ENCODE results near the gene SLC38A11. TPM values are rescaled to one million over a fixed set of nuclear protein-coding genes. Genes with fewer than 3 reads are reported as not detected.
"Not testable (repeated sequence)": the region's sequence is repeated elsewhere in the genome, so short reads cannot be mapped to it uniquely, and the experiment has no call there.

SLC38A11 gene, protein sequence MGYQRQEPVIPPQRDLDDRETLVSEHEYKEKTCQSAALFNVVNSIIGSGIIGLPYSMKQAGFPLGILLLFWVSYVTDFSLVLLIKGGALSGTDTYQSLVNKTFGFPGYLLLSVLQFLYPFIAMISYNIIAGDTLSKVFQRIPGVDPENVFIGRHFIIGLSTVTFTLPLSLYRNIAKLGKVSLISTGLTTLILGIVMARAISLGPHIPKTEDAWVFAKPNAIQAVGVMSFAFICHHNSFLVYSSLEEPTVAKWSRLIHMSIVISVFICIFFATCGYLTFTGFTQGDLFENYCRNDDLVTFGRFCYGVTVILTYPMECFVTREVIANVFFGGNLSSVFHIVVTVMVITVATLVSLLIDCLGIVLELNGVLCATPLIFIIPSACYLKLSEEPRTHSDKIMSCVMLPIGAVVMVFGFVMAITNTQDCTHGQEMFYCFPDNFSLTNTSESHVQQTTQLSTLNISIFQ
- total RNA-seq (2014; rRNA removed; shearing (Covaris generic)) = not detected in 2 replicates
- not detected in 2 replicates for polyA plus RNA-seq (2015; cell fraction: cytosol; rRNA removed)
- 0.19 and 0.45 TPM in 2 replicates for polyA plus RNA-seq (2015; cell fraction: nucleus; rRNA removed)

DNA sequence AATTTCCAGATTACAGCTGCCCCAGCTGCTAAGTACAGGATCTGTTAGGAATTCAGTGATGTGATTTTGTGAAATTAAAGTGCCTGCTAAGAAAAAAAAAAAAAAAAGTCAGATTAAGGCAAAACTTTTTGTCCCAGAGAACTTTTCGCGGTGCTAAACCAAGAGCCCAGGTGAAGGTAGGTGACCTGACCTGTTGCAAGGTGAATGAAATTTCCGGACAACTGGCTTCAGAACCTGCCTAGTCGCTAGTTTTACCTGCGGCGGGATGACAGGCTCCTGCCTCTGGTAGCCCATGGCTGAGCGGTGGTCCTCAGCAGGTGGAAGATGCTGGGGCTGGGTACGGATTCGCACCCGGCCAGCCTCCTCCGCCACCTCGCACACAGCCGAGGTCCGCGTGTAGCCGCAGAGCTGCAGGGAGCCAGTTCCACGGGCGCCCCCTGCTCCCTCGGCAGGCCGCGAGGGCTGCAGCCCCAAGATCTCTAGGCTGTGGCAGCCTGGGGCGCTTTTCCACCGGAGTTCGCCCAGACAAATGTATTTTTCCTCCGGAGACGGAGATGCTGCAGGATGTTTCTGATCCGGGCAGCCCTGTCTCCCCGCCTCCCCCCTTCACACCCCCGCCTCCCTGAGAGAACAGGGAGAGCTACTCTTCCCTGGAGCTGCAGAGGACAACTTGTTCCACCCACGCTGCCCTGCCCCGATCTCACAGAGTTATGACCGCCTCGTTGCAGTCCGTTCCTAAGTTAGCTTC lies at the start of gene SLC38A11:
Gene SLC38A11 (minus strand): TSS at position 572 of the 748 bp plus-strand sequence. CDS start 278 bp downstream, at position 294.
- in situ Hi-C loops (cut with HindIII; ENCODE audit: low pct_unique_long_range_greater_than_20kb, low sequenced_read_pairs) = no loop called here
- DNase-seq (ENCODE audit: low read depth, low spot score) = no peak

DNA sequence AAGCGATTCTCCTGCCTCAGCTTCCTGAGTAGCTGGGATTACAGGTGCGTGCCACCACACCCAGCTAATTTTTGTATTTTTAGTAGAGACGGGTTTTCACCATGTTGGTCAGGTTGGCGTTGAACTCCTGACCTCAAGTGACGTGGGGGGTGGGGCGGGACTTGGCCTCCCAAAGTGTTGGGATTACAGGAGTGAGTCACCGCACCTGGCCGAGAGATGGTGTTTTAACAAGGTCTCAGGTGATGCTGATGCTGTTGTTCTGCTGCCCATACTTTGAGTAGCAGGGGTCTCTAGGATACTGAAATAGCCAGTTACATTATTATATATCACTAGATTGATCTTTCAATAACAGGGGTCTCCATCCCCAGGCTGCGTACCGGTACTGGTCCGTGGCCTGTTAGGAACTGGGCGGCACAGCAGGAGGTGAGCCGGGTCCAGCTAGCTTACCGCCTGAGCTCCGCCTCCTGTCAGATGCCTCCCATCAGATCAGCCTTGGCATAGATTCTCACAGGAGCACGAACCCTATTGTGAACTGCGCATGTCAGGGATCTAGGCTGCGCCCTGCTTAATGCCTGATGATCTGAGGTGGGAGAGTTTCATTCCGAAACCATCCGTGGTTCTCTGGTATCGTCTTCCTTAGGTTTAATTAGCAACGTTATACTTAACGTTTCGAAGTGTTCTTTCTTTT lies 48.3 kb upstream of the SLC38A11 start:
- no peak for DNase-seq (ENCODE audit: low read depth, low spot score)
- in situ Hi-C loops (cut with HindIII; ENCODE audit: low pct_unique_long_range_greater_than_20kb, low sequenced_read_pairs) = no loop called here

DNA sequence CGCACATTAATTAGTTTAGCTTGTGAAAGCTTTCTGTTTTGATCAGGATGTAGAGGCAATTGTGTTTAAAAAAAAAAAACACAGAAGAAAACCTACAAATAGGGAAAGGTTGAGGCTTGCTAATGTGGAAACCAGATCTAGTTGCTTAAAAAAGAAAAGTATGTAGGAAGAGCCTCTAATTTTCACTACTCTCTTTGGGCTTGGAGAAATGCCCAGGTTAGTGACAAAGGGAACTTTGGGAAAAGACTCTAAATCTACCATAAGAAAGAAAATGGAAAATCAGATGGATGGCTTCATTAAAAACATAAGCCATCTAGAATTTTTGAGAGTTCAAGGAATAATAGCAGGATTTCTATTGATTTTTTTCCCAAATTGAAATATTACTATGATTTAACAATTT lies 47.3 kb upstream of the SLC38A11 start:
- no peak for DNase-seq (ENCODE audit: low read depth, low spot score)
- in situ Hi-C loops (cut with HindIII; ENCODE audit: low pct_unique_long_range_greater_than_20kb, low sequenced_read_pairs) = no loop called here

DNA sequence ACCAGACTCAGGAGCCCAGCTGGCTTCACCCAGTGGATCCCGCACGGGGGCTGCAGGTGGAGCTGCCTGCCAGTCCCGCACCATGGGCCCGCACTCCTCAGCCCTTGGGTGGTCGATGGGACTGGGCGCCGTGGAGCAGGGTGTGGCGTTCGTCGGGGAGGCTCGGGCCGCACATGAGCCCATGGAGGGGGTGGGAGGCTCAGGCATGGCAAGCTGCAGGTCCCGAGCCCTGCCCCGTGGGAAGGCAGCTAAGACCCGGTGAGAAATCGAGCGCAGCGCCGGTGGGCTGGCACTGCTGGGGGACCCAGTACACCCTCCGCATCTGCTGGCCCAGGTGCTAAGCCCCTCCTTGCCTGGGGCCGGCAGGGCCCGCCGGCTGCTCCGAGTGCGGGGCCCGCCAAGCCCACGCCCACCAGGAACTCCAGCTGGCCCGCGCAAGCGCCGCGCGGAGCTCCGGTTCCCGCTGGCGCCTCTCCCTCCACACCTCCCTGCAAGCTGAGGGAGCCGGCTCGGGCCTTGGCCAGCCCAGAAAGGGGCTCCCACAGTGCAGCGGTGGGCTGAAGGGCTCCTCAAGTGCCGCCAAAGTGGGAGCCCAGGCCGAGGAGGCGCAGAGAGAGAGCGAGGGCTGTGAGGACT lies 39.5 kb upstream of the SLC38A11 start:
- in situ Hi-C loops (cut with HindIII; ENCODE audit: low pct_unique_long_range_greater_than_20kb, low sequenced_read_pairs); DNase-seq (ENCODE audit: low read depth, low spot score): not testable (repeated sequence)

DNA sequence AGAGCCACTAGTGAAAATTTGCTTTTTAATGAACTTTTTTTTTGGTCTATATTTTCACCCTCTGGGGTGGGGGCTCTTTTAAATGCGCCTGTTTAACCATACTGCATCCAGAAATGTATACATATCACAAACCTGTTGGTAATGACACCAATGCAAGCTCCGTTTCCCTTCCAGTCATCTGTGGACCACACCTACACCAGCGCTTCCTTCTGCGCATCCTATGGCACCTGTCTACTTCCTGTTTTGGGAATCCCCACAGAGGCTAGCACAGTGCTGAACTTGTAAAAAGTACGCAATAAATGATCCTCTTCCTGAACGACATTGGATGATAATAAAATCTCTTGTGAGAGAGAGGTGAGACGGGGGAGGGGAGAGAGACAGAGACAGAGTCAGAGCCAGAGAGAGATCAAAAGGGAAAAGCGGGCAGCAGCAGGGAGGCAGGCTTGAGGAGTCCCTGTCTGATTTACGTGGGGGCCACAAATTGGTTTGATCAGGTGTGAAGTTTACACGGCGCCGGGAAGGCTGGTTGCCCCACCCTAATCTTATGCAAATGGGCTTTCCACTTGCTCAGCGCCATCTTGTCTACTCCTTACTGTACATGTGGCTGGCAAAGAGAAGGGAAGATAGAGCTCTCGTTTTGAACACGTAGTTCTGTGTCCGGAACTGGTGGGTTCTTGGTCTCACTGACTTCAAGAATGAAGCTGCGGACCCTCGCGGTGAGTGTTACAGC lies 38.1 kb upstream of the SLC38A11 start:
- in situ Hi-C loops (cut with HindIII; ENCODE audit: low pct_unique_long_range_greater_than_20kb, low sequenced_read_pairs) = no loop called here
- DNase-seq (ENCODE audit: low read depth, low spot score) = no peak

DNA sequence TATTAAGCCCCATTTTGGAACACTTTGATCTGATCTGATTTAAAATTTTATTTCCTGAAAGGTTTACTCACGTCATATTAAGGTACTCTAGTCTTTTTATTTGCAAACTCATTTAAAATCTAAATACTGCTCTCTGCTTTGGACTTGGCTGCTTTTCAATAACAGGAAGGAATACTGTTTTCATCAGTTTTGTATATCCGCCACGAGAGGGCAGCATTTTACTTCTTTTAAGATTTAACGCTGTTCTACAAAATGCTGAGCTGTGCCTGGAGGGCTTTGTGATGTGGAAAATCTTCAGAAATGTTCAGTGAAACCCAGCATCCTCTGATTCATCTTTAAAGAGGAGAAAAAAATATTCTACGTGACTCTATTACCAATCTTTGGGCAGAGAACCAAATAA lies 37.5 kb upstream of the SLC38A11 start:
- in situ Hi-C loops (cut with HindIII; ENCODE audit: low pct_unique_long_range_greater_than_20kb, low sequenced_read_pairs) = no loop called here
- peak; percentile 85 for DNase-seq (ENCODE audit: low read depth, low spot score)

DNA sequence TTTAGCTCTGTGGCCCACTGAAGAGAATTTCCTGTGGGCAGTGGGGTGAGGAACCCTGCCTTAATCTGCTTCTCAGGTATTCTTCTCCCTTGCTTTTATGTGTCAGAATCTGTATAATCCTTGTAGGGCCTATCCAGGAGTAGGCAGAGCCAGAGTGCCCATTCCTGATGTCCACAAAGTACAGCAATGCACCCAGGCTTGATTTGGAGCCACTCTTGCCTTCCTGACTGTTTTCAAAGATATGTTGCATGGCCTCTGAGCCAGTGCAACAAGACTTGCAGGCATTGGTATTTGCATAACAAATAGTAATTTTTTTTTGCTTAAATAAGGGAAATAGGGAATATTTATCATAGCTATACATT lies 36.7 kb upstream of the SLC38A11 start:
- DNase-seq (ENCODE audit: low read depth, low spot score); in situ Hi-C loops (cut with HindIII; ENCODE audit: low pct_unique_long_range_greater_than_20kb, low sequenced_read_pairs): not testable (repeated sequence)

DNA sequence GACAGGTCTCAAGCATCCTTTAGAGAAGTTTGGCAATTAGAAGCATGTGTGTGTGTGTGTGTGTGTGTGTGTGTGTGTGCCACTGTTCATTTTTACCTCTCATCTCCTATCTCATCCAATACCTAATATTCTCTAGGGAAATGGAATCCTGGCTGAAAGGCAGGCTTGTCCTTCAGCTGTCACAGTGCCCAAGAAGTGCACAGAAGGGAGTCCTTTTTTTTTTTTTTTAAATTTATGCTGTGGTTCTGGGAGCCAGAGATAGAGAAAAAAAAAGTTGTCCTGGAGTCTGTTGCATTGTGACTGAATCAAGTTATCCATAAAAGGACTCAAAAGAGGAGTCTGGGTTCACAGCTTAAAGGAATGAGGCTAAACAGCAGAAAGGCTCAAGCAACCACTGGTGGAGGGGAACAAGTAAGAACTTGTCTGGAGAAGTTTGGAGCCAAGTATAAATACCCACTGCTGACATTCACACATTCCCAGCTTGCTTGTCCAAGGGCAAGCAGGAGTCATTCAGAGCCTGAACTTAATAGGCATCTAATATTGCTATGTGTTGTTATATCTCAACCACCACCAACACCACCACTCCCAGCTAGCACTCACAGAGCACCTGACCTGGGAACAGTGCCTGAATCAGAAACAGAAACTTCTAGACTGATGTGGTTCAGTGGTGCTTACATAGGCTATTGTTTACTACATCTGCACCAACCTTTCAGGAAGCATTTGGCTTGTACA lies 36.2 kb upstream of the SLC38A11 start:
- in situ Hi-C loops (cut with HindIII; ENCODE audit: low pct_unique_long_range_greater_than_20kb, low sequenced_read_pairs) = not testable (repeated sequence)
- DNase-seq (ENCODE audit: low read depth, low spot score) = peak; percentile 45

DNA sequence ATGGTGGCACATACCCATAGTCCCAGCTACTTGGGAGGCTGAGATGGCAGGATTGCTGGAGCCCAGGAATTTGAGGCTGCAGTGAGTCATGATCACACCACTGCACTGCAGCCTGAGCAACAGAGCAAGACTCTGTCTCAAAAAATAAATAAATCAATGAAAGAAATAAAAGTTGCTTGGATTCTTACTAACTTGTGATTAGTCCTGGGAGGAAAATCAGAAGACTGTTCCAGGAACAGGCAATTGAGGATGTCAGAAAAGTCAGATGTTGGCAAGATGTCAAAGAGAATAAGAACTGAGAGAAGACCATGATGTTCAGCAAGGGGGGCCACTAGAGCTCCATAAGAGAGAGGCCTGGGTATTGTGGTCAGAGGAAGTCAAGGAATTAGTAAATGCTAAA lies 35.6 kb upstream of the SLC38A11 start:
- DNase-seq (ENCODE audit: low read depth, low spot score) = peak; percentile 93
- in situ Hi-C loops (cut with HindIII; ENCODE audit: low pct_unique_long_range_greater_than_20kb, low sequenced_read_pairs) = not testable (repeated sequence)

DNA sequence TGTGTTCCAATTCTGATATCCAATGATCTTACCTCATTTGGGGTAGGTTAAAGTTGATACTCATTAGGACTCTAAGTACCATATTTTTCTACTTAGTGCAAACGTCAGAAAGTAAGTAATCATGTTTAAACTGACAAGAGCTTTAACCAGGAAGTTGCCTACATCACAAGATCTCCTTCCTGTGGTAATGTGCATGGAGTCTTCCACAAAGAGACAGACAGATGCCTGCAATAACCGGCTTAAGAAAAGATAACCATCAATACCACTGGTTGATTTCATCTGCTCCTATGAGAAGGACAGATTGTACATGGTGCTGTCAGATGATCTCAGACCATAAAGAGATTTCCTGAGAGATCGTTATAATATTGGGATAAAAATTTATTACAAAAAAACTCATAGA lies 33.5 kb upstream of the SLC38A11 start:
- in situ Hi-C loops (cut with HindIII; ENCODE audit: low pct_unique_long_range_greater_than_20kb, low sequenced_read_pairs); DNase-seq (ENCODE audit: low read depth, low spot score): not testable (repeated sequence)

DNA sequence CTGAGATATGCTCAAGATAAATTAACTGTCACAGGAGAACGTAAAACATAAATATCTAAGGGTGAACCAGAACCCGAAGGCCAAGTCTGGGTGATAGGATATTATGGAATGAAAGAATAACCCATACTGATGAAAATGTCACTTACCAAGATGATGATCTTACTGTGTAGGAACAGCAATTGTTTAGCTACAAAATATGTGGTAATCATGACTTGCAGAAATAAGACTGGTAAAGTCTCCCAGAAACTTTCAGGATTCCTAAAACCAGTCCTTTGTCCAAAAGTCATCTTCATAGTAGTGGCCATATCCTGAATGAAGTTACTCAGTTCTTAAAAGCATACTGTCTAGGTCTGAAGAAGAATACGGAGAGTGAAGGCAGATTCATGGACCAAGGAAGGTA lies 30.7 kb upstream of the SLC38A11 start:
- DNase-seq (ENCODE audit: low read depth, low spot score); in situ Hi-C loops (cut with HindIII; ENCODE audit: low pct_unique_long_range_greater_than_20kb, low sequenced_read_pairs): not testable (repeated sequence)

DNA sequence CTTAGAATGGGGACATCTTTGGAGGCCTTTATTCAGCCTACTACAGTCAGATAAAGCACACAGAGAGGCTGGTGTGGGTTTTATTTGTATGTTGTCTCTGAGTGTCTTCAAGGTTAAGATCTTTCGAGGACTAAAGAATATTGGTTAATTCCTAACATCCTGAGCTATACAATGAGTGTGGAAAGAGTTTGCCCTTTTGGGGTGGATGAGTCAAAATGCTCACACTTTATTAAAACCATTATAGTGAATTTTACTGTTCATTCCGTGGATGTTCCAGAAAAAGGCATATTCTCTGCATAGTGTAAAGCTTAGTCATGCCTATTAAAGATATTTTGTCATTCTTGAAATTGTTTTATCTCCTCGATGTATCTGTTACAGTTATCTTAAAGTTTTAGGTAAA lies 29.1 kb upstream of the SLC38A11 start:
- in situ Hi-C loops (cut with HindIII; ENCODE audit: low pct_unique_long_range_greater_than_20kb, low sequenced_read_pairs) = no loop called here
- no peak for DNase-seq (ENCODE audit: low read depth, low spot score)

DNA sequence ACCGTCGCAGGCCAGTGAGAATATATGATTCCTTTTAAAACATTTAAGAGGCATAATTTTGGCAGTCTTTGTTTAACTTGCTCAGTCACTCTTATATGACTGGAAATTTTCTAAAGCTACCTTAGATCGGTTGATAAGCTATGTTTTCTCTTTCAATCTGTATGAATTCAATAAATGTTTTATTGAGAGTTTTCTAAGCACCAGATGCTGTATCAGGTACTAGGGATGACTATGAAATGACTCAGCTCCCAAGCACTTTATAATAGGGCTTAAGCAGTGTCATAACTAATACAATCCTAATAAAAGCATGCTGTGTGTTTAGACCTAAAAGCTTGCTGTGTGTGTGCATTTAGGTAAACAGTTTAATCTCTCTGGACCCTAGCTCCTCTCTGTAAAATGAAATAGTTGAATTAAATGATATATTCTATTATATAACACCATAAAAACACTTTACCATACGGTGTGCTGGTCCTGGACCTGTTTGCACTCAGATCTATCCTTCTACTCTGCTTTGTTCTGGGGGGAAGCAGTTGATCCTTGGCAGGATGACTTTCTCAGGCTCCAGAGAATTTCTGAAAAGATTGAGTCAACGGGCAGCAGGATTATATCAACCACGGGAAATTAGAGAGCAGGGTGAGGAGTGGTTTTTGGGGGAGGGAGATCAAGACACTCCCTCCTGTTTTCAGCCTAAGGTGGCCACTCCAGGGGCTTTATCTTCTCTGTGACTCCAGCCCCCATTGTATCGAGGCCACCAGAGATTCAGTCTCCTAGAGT lies 26.1 kb upstream of the SLC38A11 start:
- DNase-seq (ENCODE audit: low read depth, low spot score) = no peak
- in situ Hi-C loops (cut with HindIII; ENCODE audit: low pct_unique_long_range_greater_than_20kb, low sequenced_read_pairs) = no loop called here

DNA sequence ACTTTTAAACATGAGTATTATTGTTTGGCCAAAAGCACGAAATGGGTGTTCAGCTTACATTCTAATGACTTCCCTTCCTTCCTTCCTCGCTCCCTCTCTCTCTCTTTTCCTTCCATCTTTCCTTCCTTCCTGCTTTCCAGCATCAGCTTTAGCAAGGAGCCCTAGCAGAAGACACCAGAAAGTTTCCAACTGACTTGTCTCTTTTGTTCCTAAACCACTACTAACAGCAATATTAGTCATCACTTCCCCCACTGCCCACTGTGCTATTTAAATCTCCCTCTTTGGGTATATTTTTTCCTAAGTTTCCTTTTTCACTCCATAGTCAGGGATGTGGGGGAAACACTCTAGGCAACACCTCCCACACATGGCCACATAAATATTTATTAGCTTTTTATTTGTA lies 25.4 kb upstream of the SLC38A11 start:
- in situ Hi-C loops (cut with HindIII; ENCODE audit: low pct_unique_long_range_greater_than_20kb, low sequenced_read_pairs); DNase-seq (ENCODE audit: low read depth, low spot score): not testable (repeated sequence)

DNA sequence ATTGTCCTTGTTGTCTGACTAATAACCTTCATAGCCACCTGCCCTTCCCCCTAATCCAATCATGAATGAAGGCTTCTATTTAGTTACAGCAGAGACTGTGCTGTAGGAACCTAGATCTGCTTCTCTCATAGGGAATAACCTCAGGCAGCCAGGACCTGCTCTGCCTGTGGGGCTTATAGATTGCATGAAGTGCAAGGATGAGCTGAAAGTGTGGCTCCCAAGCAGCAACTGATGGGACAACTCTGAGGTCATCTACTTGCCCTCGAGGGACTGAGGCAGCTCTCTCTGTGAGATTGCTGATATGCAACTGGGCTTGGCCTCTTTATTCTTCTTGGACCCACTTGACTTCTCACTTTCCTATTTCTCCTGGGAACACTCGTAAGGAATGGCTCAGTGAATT lies 23.8 kb upstream of the SLC38A11 start:
- DNase-seq (ENCODE audit: low read depth, low spot score) = peak; percentile 26
- in situ Hi-C loops (cut with HindIII; ENCODE audit: low pct_unique_long_range_greater_than_20kb, low sequenced_read_pairs) = no loop called here

Data from SK-MEL-5 (cell line).